Fibroblast of lung (primary cell): ENCODE results near the gene TBP.
"Not testable (repeated sequence)": the region's sequence is repeated elsewhere in the genome, so short reads cannot be mapped to it uniquely, and the experiment has no call there.

Experiments
- EZH2 ChIP-seq: IDR thresholded peaks from 2 replicates; pipeline ENCODE4 v1.5.1; 2012; ENCODE audit warnings: low read length, control low read depth, mild to moderate bottlenecking; ENCODE audit errors: missing control alignments
- TF ChIP-seq, protein P1 (sequence below), 2 donors: IDR thresholded peaks in 1 of 2; conservative IDR thresholded peaks in 1 of 2; 1 replicate in 1 of 2; 2 replicates in 1 of 2; pipeline ENCODE4 v1.5.1; 2011 to 2012; ENCODE audit warnings: low read length in 2 of 2, control low read depth in 1 of 2, inconsistent platforms in 1 of 2, low read depth in 1 of 2, mild to moderate bottlenecking in 1 of 2

DNA sequence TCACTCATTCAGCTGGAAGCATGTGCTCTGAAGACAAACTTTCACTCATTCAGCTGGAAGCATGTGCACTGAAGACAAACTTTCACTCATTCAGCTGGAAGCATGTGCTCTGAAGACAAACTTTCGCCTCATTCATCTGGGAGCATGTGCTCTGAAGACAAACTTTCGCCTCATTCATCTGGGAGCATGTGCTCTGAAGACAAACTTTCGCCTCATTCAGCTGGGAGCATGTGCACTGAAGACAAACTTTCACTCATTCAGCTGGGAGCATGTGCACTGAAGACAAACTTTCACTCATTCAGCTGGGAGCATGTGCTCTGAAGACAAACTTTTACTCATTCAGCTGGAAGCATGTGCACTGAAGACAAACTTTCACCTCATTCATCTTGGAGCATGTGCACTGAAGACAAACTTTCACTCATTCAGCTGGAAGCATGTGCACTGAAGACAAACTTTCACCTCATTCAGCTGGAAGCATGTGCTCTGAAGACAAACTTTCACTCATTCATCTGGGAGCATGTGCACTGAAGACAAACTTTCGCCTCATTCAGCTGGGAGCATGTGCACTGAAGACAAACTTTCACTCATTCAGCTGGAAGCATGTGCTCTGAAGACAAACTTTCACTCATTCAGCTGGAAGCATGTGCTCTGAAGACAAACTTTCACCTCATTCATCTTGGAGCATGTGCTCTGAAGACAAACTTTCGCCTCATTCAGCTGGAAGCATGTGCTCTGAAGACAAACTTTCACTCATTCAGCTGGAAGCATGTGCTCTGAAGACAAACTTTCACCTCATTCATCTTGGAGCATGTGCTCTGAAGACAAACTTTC, 45.1 kb upstream of the TBP start:
- TF ChIP-seq EZH2, result not testable (repeated sequence)
- TF ChIP-seq, protein P1, sequence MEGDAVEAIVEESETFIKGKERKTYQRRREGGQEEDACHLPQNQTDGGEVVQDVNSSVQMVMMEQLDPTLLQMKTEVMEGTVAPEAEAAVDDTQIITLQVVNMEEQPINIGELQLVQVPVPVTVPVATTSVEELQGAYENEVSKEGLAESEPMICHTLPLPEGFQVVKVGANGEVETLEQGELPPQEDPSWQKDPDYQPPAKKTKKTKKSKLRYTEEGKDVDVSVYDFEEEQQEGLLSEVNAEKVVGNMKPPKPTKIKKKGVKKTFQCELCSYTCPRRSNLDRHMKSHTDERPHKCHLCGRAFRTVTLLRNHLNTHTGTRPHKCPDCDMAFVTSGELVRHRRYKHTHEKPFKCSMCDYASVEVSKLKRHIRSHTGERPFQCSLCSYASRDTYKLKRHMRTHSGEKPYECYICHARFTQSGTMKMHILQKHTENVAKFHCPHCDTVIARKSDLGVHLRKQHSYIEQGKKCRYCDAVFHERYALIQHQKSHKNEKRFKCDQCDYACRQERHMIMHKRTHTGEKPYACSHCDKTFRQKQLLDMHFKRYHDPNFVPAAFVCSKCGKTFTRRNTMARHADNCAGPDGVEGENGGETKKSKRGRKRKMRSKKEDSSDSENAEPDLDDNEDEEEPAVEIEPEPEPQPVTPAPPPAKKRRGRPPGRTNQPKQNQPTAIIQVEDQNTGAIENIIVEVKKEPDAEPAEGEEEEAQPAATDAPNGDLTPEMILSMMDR (conservative IDR thresholded peaks at IDR 0.05 in 1 of 2, IDR thresholded peaks at IDR 0.05 in 1 of 2; ENCODE audit: low read depth in 1 of 2, low read length in 2 of 2), result not testable (repeated sequence)
